ENCODE results near the gene SPEG. TPM values are rescaled to one million over a fixed set of nuclear protein-coding genes. Genes with fewer than 3 reads are reported as not detected.

The SPEG gene
- total and polyA plus RNA-seq, 2 of the 13 experiments (the other 11 are each of a cell fraction or from before 2014, with no cell fraction given), result 0.18 to 0.24 TPM

GRCh38 chr2:219490600-219491130 lies 56.0 kb downstream of the SPEG start (continued):
- 0 out of 2 replicates have a peak, but pooled peaks have one; percentile 8 for TF ChIP-seq CREB1 (IDR thresholded peaks at IDR 0.05)
- no peak for TF ChIP-seq CREB1 (CRISPR knock-in tag; IDR thresholded peaks at IDR 0.05)
- no peak for TF ChIP-seq SUZ12 (IDR thresholded peaks at IDR 0.05; ENCODE audit: low read depth, low read length)
- TF ChIP-seq NFYB (CRISPR knock-in tag; IDR thresholded peaks at IDR 0.05), result no peak
- no peak for TF ChIP-seq SIN3B (IDR thresholded peaks at IDR 0.05; ENCODE audit: low read length)
- no peak for TF ChIP-seq PHF5A (CRISPR knock-in tag; IDR thresholded peaks at IDR 0.05; ENCODE audit: low read depth, unreplicated experiment)
- TF ChIP-seq ZNF687 (CRISPR knock-in tag; IDR thresholded peaks at IDR 0.05), result peak; percentile 33; the same call in 1 of the 2 replicates
- TF ChIP-seq NFE2L1 (CRISPR knock-in tag; IDR thresholded peaks at IDR 0.05; ENCODE audit: borderline replicate concordance), result no peak
- no peak for TF ChIP-seq ZBTB8A (CRISPR knock-in tag; IDR thresholded peaks at IDR 0.05; ENCODE audit: borderline replicate concordance, low read depth)
- no peak for TF ChIP-seq ZNF33B (CRISPR knock-in tag; IDR thresholded peaks at IDR 0.05)
- no peak for TF ChIP-seq HNRNPUL1 (IDR thresholded peaks at IDR 0.05; ENCODE audit: low read depth, low read length)
- TF ChIP-seq SMAD1 (CRISPR knock-in tag; IDR thresholded peaks at IDR 0.05; ENCODE audit: borderline replicate concordance, low read depth), result no peak
- TF ChIP-seq MAX (IDR thresholded peaks at IDR 0.05), result 0 out of 2 replicates have a peak, but pooled peaks have one; percentile 23
- TF ChIP-seq ZNF431 (CRISPR knock-in tag; IDR thresholded peaks at IDR 0.05; ENCODE audit: borderline replicate concordance, low read depth), result no peak
- TF ChIP-seq NCOA5 (CRISPR knock-in tag; IDR thresholded peaks at IDR 0.05), result no peak
- TF ChIP-seq SKI (IDR thresholded peaks at IDR 0.05; ENCODE audit: partially characterized antibody), result no peak
